HEK293T (cell line): Measurements from ENCODE around the gene CALD1.

Experiments used
- CTCF ChIA-PET: fragments of 350-600 bp; formaldehyde crosslinking; extraction: SDS; loops from one replicate; lab custom pipeline; 2021; ENCODE audit warnings: antibody characterized with exemption, inconsistent platforms; lab: Yijun Ruan, JAX
- POLR2A ChIA-PET: fragments of 350-600 bp; formaldehyde crosslinking; extraction: SDS; loops from one replicate; lab custom pipeline; 2020; ENCODE audit warnings: antibody characterized with exemption, inconsistent platforms; lab: Yijun Ruan, JAX
- DNase-seq: peaks from one replicate; pipeline ENCODE4 v3.0.0; 2012; ENCODE audit warnings: mixed read lengths; ENCODE audit errors: extremely low spot score
- ARNT ChIP-seq: fragments of 450-650 bp; IDR thresholded peaks from 2 replicates; pipeline ENCODE4 v1.6.1; 2017; ENCODE audit warnings: mild to moderate bottlenecking
- BHLHE40 ChIP-seq: fragments of 450-650 bp; IDR thresholded peaks from 2 replicates; pipeline ENCODE4 v1.6.1; 2016; ENCODE audit warnings: mild to moderate bottlenecking, moderate library complexity, borderline replicate concordance
- CTBP1 ChIP-seq: fragments of 450-650 bp; IDR thresholded peaks from 2 replicates; pipeline ENCODE4 v1.6.1; 2016; ENCODE audit warnings: borderline replicate concordance
- ELF4 ChIP-seq: fragments of 450-650 bp; IDR thresholded peaks from 2 replicates; pipeline ENCODE4 v1.6.1; 2017; ENCODE audit warnings: antibody characterized with exemption
- FOXA1 ChIP-seq: fragments of 450-650 bp; IDR thresholded peaks from 2 replicates; pipeline ENCODE4 v1.6.1; 2016; ENCODE audit warnings: mild to moderate bottlenecking
- FOXK2 ChIP-seq: fragments of 450-650 bp; IDR thresholded peaks from 2 replicates; pipeline ENCODE4 v1.6.1; 2016; ENCODE audit warnings: mild to moderate bottlenecking
- FOXM1 ChIP-seq: fragments of 450-650 bp; IDR thresholded peaks from 2 replicates; pipeline ENCODE4 v1.6.1; 2017; ENCODE audit warnings: mild to moderate bottlenecking, borderline replicate concordance
- HDGF ChIP-seq: fragments of 450-650 bp; IDR thresholded peaks from 2 replicates; pipeline ENCODE4 v1.6.1; 2017; ENCODE audit warnings: antibody characterized with exemption, borderline replicate concordance
- L3MBTL2 ChIP-seq: fragments of 450-650 bp; conservative IDR thresholded peaks from 2 replicates; pipeline ENCODE4 v1.6.1; 2016; ENCODE audit warnings: mild to moderate bottlenecking
- LEF1 ChIP-seq: fragments of 450-650 bp; IDR thresholded peaks from 2 replicates; pipeline ENCODE4 v1.6.1; 2017; ENCODE audit warnings: mild to moderate bottlenecking, borderline replicate concordance
- NFRKB ChIP-seq: fragments of 450-650 bp; IDR thresholded peaks from 2 replicates; pipeline ENCODE4 v1.6.1; 2016; ENCODE audit warnings: mild to moderate bottlenecking, moderate library complexity
- PKNOX1 ChIP-seq: fragments of 450-650 bp; IDR thresholded peaks from 2 replicates; pipeline ENCODE4 v1.6.1; 2016
- SP1 ChIP-seq: fragments of 450-650 bp; IDR thresholded peaks from 2 replicates; pipeline ENCODE4 v1.6.1; 2017
- SUZ12 ChIP-seq: fragments of 450-650 bp; IDR thresholded peaks from 2 replicates; pipeline ENCODE4 v1.6.1; 2016; ENCODE audit warnings: mild to moderate bottlenecking
- TARDBP ChIP-seq: fragments of 450-650 bp; IDR thresholded peaks from 2 replicates; pipeline ENCODE4 v1.6.1; 2016
- ZNF384 ChIP-seq: fragments of 450-650 bp; IDR thresholded peaks from 2 replicates; pipeline ENCODE4 v1.6.1; 2016

The CALD1 gene

GRCh38 chr7:134802762-134803161, 23.3 kb downstream of the CALD1 start:
- TF ChIP-seq ELF4: no peak
- TF ChIP-seq LEF1: no peak
- TF ChIP-seq L3MBTL2: no peak
- TF ChIP-seq BHLHE40: no peak
- no peak for TF ChIP-seq FOXM1
- no peak for TF ChIP-seq FOXA1
- TF ChIP-seq HDGF: no peak
- no peak for TF ChIP-seq SP1
- no peak for TF ChIP-seq CTBP1
- no peak for TF ChIP-seq PKNOX1
- no peak for TF ChIP-seq NFRKB
- TF ChIP-seq TARDBP: no peak
- no peak for TF ChIP-seq ZNF384
- no peak for TF ChIP-seq ARNT
- no peak for TF ChIP-seq SUZ12
- no peak for TF ChIP-seq FOXK2
- CTCF ChIA-PET: no interaction called here
- DNase-seq: no peak
- POLR2A ChIA-PET: no interaction called here

GRCh38 chr7:134804351-134804750, 24.9 kb downstream of the CALD1 start:
- no peak for DNase-seq
- TF ChIP-seq NFRKB: no peak
- TF ChIP-seq FOXA1: no peak
- TF ChIP-seq FOXM1: no peak
- no peak for TF ChIP-seq FOXK2
- TF ChIP-seq ARNT: no peak
- no peak for TF ChIP-seq SUZ12
- TF ChIP-seq SP1: no peak
- TF ChIP-seq ELF4: no peak
- TF ChIP-seq ZNF384: no peak
- no peak for TF ChIP-seq HDGF
- ChIA-PET CTCF (no interaction called here), POLR2A (no interaction called here)

- no peak for TF ChIP-seq SP1
- no peak for TF ChIP-seq LEF1
- TF ChIP-seq FOXK2: no peak
- TF ChIP-seq BHLHE40: no peak
- TF ChIP-seq SUZ12: no peak
- TF ChIP-seq ELF4: no peak
- no peak for TF ChIP-seq FOXM1
- no peak for TF ChIP-seq TARDBP
- no peak for TF ChIP-seq CTBP1
- TF ChIP-seq PKNOX1: no peak
- TF ChIP-seq L3MBTL2: no peak
- no peak for TF ChIP-seq HDGF
- TF ChIP-seq NFRKB: no peak
- no peak for TF ChIP-seq ARNT
- no peak for TF ChIP-seq FOXA1
- no peak for TF ChIP-seq ZNF384
- POLR2A ChIA-PET: no interaction called here
- CTCF ChIA-PET: interaction anchor here (0.6 kb wide), 1 partner anchor 837 kb away, joined by 3 read pairs; no protein-coding TSS in a partner anchor
- no peak for DNase-seq
Measured at GRCh38 chr7:134804854-134805253, 25.4 kb downstream of the CALD1 start.

GRCh38 chr7:134806197-134806596, 26.8 kb downstream of the CALD1 start:
- no peak for DNase-seq
- POLR2A ChIA-PET: no interaction called here
- CTCF ChIA-PET: no interaction called here
- TF ChIP-seq LEF1 (no peak), ELF4 (no peak), SP1 (no peak), NFRKB (no peak), BHLHE40 (no peak), FOXA1 (no peak), HDGF (no peak), SUZ12 (no peak), FOXM1 (no peak), ZNF384 (no peak), CTBP1 (no peak), L3MBTL2 (no peak), FOXK2 (no peak), TARDBP (no peak), ARNT (no peak)

GRCh38 chr7:134809616-134810015, 30.2 kb downstream of the CALD1 start:
- CTCF ChIA-PET: no interaction called here
- TF ChIP-seq SP1 (no peak), FOXK2 (no peak), ZNF384 (no peak), CTBP1 (no peak), NFRKB (no peak), FOXA1 (no peak), BHLHE40 (no peak), ARNT (no peak), TARDBP (no peak)
- POLR2A ChIA-PET: no interaction called here
- no peak for DNase-seq

GRCh38 chr7:134811765-134812164, 32.3 kb downstream of the CALD1 start:
- no peak for TF ChIP-seq HDGF
- TF ChIP-seq LEF1: no peak
- no peak for TF ChIP-seq ARNT
- no peak for TF ChIP-seq FOXK2
- ChIA-PET POLR2A (no interaction called here), CTCF (interaction anchor here (0.7 kb wide), 1 partner anchor 10 kb away, joined by 3 read pairs; no protein-coding TSS in a partner anchor)
- no peak for DNase-seq
